ENCODE data around the gene OR2L5.

GRCh38 chr1:248046536-248046935 lies 33.1 kb downstream of the OR2L5 start, which contains the start of gene OR2L3:
- TF ChIP-seq, protein P1, sequence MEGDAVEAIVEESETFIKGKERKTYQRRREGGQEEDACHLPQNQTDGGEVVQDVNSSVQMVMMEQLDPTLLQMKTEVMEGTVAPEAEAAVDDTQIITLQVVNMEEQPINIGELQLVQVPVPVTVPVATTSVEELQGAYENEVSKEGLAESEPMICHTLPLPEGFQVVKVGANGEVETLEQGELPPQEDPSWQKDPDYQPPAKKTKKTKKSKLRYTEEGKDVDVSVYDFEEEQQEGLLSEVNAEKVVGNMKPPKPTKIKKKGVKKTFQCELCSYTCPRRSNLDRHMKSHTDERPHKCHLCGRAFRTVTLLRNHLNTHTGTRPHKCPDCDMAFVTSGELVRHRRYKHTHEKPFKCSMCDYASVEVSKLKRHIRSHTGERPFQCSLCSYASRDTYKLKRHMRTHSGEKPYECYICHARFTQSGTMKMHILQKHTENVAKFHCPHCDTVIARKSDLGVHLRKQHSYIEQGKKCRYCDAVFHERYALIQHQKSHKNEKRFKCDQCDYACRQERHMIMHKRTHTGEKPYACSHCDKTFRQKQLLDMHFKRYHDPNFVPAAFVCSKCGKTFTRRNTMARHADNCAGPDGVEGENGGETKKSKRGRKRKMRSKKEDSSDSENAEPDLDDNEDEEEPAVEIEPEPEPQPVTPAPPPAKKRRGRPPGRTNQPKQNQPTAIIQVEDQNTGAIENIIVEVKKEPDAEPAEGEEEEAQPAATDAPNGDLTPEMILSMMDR (IDR thresholded peaks at IDR 0.05), result no peak
- TF ChIP-seq POLR2A (IDR thresholded peaks at IDR 0.05), result no peak
